HG03108 (cell line): ENCODE results near the gene MCU.
"Not testable (repeated sequence)": the region's sequence is repeated elsewhere in the genome, so short reads cannot be mapped to it uniquely, and the experiment has no call there.

Experiments
- ATAC-seq: cut with Tn5 transposase; IDR thresholded peaks from one replicate; pipeline ENCODE4 v1.9.1; 2021; ENCODE audit warnings: moderate library complexity; ENCODE audit not compliant: unreplicated experiment

Gene MCU

DNA sequence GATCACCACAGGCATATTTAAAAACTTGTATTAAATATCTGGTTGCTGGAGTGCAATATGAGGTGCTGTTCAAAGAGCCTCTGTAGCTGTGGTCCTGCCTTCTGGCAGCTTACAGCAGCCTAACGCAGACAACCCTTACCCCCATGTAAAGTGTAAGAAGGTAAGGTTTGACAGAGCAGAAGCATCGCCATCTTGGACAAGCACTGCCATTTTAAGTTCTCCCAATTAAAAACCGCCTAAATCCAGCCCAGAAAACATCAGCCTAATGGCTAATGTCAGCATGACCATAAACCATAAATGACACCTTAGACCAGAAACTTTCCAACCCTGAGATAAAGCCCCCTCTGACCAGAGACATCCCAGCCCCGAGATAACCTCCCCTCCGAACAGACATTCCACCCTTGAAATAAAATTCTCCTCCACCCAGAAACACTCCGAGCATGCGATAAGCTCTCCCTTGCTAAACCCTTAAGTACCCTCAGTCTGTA, 196.3 kb downstream of the MCU start:
- no peak for ATAC-seq

DNA sequence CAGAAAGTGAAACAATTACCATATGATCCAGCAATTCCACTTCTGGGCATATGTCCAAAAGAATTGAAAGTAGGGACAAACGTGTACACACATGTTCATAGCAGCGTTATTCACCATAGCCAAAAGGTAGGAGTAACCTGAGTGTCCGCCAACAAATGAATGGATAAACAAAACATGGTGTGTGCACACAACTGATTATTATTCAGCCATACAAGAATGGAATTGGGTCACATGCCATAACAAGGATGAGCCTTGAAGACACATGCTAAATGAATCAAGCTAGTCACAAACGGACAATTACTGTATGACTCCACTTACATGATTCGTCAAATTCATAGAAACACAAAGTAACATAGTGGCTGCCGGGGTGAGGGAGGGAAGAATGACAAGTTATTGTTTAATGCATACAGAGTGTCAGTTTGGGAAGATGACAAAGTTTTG, 197.5 kb downstream of the MCU start:
- no peak for ATAC-seq

DNA sequence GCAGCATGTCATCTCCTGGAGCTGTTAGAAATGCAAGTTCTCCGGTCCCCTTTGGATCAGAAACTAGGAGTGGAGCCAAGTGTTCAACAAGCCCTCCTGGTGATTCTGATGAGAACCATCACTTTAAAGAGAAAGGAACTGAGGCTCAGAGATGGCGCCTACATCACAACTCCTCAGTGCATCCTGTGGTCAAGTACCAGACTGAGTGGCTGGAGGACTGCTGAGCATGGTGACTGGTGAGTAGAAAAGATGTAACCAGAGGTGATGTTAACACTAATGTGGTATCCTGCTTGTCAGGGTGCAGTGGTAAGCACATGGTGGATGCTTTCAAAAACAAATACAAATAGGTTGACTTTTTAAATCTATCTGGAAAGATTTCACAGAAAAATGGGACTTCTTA, 198.1 kb downstream of the MCU start:
- no peak for ATAC-seq

DNA sequence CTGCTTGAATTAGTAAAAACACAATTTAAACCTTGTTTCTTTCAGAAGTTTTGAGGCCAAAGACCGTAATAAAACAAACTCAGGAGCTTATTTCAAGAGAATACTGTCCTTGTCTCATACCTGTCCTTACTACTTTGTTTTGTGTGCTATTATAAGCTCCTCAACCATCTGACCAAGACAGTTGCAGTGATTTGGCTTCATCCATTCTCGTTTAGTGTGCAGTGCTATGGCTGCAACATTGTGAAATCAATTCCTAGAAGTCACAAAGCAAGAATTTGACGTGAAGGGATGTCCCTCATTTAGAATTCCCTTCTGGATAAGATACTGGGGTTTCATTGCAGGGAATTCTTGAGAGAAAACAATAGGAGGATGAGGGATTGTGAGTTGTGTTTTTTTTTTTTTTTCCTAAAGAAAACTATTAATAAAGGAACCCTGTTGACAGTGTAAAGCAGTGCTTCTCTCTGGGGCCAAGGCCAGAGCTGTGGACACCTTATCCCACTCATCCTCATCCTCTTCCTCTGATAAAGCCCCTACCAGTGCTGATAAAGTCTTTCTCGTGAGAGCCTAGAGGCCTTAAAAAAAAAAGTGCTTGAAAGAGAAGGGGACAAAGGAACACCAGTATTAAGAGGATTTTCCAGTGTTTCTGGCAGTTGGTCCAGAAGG, 201.3 kb downstream of the MCU start, which contains the start of gene OIT3:
Gene OIT3, plus strand, starts transcription at position 604 of the 663 bp plus-strand sequence. CDS start 60 bp downstream, outside the sequence.
- no peak for ATAC-seq

DNA sequence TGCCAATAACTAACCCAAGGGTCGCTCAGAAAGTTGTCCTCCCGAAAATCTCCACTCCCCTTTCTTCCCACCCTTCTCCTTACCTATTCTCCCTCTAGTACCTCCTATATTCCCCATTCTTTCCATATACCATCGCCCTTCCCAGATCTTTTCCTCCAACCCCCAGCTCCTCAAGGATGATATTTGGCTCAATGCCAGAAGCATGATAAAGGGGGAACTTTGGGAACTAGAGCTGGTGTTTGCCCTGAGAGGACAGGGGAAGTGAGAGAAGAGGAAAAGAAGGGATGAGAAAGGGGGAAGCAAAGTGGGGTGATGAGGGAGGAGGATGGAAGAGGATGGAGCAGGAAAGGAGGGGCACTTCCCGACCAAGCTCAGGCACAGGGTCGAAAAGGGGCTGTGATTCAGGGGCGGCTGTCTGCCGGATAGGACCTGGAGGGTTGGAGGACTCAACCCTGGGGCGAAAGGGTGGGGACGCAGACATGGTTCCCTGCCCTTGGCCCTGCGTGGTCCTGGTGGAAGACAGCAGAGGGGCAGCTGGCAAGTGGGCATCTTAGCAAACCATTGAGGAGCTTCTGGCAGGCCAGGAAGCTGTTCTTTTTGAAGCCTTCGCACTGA, 203.4 kb downstream of the MCU start:
- no peak for ATAC-seq

DNA sequence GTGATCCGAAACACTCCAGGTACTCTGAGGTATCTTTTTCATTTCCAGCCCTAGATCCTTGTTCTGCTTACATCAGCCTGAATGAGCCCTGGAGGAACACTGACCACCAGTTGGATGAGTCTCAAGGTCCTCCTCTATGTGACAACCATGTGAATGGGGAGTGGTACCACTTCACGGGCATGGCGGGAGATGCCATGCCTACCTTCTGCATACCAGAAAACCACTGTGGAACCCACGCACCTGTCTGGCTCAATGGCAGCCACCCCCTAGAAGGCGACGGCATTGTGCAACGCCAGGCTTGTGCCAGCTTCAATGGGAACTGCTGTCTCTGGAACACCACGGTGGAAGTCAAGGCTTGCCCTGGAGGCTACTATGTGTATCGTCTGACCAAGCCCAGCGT, 206.7 kb downstream of the MCU start:
- no peak for ATAC-seq

DNA sequence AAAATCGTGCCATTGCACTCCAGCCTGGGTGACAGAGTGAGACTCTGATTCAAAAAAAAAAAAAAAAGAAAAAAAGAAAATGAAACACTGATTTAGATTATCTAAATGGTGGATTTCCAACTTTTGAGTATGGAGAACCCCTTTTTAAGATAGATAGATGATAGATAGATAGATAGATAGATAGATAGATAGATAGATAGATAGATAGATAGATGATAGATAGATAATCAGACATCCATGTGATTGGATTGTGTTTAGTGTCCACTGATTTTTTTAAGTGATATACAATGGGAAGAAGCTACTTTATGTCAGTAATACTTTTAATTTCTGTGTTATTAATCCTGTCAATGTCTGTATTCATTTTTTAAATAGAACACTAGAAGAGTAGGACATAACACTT, 207.6 kb downstream of the MCU start:
- ATAC-seq, result no peak

DNA sequence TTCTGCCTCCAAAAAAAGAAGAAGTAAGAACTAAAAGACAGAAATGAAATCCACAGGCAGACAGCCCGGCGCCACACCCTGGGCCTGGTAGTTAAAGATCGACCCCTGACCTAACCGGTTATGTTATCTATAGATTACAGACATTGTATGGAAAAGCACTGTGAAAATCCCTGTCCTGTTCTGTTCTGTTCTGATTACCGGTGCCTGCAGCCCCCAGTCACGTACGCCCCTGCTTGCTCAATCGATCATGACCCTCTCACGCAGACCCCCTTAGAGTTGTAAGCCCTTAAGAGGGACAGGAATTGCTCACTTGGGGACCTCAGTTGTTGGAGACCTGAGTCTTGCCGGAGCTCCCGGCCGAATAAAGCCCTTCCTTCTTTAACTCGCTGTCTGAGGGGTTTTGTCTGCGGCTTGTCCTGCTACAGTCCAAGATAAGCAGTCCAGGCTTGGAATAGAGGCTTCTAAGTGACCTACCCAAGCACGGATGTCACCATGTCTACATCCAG, 212.1 kb downstream of the MCU start:
- ATAC-seq, result not testable (repeated sequence)

DNA sequence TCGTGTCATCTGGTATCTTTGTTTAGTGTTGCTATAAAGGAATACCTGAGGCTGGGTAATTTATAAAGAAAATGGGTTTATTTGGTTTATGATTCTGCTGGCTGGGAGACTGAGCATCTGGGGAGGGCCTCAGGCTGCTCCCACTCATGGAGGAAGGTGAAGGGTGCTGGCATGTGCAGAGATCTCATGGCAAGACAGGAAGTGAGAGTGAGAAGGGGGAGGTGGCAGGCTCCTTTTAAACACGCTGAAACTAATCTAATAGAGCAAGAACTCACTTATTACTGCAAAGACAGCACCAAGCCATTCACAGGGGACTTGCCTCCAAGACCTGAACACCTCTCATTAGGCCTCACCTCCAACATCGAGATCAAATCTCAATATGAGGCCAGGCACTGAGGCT, 212.9 kb downstream of the MCU start:
- ATAC-seq, result no peak

DNA sequence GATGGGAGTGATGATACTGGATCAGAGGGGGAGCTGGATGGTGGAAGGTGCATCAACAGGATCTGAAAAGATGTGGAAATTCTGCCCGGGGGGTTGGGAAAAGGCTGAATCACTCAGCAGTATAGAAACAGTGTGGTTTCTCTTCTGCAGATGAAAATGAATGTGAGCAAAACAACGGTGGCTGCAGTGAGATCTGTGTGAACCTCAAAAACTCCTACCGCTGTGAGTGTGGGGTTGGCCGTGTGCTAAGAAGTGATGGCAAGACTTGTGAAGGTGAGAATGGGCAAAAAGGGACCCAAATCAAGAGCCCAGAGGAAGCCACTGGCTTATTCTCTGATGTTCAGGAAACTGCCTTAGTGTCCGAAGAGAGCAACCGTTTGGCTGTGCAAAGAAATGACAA, 214.5 kb downstream of the MCU start:
- ATAC-seq, result no peak

DNA sequence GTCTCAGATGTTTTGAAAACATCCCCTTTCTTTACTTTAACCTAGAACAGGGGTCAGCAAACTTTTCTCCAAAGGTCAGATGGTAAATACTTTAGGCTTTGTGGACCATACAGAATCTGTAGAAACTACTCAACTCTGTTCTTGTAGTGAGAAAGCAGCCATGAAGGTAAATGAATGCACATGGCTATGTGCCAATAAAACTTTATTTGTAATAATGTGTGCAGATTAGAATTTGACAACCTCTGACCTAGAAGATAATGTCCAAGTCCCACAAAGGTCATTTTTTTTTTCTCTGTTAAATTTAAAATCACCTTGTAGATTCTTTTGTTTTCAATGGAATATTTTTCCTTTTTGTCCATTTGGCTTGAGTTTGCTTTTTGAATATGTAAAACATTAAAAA, 218.8 kb downstream of the MCU start:
- no peak for ATAC-seq

DNA sequence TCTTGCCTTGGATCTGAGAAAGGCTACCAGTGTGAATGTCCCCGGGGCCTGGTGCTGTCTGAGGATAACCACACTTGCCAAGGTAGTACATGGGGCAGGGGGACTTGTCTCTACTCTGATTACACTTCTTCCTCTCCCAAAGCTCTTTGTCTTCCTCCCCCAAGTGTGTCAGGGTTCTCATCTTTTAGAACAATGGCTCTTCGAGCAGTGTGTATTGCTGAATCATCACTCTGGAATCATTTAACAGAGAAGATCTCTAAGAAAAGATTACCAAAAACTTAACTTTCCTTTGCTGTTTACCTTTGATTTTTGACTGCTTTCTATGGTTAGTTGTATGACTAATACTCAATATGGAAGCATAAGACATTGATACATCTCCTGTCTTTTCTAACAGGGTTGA, 219.8 kb downstream of the MCU start:
- ATAC-seq, result no peak

DNA sequence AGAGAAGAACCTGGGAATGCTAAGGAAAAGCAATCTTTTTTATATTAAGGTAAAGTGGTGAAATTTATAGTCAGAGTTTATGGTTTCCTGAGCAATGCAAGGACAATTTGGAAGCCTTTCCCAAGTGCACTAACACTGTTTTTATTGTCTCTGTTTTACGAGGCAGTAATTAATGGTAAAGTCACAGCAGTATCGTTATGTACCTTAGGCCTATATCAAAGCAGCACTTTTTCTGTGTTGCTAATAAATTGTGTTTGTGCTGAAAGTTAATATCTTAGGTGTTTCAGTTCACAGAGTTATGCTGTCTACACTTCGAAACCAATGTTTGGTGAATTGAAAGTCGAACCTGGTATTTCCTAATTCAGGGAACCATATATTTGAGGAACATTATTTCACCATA, 220.8 kb downstream of the MCU start:
- no peak for ATAC-seq

DNA sequence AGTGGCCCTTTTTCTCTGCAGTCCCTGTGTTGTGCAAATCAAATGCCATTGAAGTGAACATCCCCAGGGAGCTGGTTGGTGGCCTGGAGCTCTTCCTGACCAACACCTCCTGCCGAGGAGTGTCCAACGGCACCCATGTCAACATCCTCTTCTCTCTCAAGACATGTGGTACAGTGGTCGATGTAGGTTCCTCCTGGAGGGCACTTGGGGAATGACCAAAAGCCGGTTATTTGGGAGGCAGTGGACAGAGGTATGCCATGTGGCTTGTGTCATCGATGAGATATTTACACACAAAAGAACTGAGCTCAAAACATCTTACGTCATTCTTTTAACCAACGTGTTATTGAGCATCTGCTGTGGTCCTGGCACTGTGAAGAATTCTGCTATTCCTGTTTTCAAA, 221.3 kb downstream of the MCU start:
- ATAC-seq, result no peak

DNA sequence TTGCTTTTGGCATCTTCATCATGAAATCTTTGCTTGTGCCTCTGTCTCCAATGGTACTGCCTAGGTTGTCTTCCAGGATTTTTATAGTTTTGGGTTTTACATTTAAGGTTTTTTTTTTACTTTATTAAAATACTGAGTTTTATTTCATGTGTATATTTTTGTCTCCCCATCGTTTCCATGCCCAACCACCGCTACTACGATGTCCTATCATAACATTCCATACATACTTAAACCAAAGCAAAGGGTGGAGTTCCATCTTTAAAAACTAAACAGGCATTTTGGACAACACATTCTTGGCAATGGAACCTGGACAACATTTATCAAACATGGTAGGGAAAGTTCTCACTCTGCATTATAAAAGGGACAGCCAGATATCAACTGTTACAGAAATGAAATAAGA, 225.3 kb downstream of the MCU start:
- not testable (repeated sequence) for ATAC-seq

DNA sequence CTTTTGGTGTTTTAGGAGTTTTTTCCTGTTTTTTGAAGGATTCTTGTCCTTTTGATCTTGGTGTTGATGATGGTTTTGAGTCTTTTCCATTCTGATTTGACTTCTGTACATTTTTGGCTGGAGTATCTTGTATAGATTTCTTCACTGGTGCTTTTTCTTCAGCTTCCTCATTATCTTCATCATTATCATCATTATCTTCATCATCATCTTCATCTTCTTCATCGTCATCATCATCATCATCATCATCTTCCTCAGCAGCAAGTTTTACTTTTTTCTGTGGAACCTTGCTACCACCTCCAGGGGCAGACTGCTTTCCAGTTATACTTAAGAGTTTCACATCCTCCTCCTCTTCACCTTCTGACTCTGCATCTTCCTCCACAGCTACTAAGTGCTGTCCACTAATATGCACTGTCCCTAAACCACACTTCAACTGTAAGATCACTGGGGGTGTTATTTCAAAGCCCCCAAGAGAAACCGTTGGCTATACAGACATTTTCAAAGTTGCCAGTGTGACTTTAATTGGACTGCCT, 225.9 kb downstream of the MCU start:
- ATAC-seq, result not testable (repeated sequence)

DNA sequence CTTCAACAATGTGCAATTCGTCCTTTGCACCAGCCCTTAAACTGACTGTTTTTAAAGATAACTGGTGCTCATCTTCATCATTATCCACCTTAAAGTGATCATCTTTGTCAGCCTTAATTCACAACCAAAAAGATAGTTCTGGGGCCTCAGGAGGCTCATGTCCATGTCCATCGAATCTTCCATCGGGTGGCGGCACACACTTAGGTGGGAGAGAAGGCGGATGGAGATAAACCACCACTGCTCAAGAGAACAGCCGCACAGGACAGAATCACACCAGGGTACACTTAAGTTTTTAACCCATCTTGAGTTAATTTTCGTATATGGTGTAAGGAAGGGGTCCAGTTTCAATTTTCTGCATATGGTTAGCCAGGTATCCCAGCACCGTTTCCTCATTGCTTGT, 226.4 kb downstream of the MCU start:
- no peak for ATAC-seq

DNA sequence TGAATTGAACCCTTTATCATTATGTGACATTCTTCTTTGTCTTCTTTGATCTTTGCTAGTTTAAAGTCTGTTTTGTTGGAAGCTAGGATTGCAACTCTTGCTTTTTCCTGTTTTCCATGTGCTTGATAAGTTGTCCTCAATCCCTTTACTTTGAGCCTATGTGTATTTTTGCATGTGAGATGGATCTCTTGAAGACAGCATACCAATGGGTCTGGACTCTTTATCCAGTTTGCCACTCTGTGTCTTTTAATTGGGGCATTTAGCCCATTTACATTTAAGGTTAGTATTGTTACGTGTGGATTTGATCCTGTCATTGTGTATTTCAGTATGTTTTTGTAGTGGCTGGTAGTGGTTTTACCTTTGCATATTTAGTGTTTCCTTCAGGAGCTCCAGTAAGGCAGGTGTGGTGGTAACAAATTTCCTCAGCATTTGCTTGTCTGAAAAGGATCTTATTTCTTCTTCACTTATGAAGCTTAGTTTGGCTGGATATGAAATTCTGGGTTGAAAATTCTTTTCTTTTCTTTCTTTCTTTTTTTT, 229.3 kb downstream of the MCU start:
- not testable (repeated sequence) for ATAC-seq

DNA sequence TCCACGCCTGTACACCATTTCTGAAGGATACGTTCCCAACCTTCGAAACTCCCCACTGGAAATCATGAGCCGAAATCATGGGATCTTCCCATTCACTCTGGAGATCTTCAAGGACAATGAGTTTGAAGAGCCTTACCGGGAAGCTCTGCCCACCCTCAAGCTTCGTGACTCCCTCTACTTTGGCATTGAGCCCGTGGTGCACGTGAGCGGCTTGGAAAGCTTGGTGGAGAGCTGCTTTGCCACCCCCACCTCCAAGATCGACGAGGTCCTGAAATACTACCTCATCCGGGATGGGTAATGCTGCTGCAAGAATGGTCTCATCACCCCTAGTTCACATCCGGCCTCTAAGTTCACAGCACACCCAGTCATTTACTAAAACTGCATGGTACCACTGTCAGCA, 232.4 kb downstream of the MCU start:
- ATAC-seq, result no peak

DNA sequence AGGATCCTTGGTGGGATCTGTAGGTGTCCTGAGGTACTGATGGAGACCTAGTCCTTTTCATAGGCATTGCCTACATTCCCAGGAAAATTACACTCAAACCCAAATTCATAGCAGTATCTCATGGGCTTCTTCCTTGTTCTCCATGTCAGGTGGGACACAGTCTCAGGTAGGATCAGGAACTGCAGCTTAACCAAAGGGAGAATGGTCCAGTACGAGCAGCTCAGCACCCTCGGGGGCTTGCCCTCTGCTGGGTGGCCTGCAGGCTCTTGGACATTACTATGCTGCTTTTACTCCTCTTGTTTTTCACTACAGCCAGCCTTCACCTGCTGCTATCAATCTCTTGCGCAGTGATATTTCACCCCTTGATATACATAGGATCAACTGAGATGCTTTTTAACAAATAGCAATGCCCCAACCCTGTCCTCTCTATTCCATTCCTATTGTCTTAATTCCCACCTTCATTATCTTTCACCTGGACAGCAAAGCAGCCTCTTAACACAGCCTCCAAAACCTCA, 234.1 kb downstream of the MCU start:
- ATAC-seq, result no peak

DNA sequence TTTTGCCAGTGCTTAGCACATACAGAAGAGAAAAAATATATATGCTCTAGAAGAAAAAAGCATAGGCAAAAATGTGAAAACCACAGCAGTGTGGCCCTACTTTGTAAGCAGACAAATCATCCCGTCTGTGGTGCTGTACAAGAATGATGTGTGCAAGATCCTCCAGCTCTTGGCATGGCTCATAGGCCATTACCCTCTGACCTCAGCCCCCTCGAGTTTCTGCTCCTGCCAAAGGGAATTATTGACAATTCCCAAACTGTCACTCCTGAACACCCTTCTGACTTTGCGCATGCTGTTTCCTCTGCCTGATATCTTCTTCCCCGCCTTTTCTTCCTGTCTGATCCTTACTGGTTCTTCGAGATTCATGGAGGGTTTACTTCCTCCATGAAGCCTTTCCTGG, 235.5 kb downstream of the MCU start:
- ATAC-seq, result no peak

DNA sequence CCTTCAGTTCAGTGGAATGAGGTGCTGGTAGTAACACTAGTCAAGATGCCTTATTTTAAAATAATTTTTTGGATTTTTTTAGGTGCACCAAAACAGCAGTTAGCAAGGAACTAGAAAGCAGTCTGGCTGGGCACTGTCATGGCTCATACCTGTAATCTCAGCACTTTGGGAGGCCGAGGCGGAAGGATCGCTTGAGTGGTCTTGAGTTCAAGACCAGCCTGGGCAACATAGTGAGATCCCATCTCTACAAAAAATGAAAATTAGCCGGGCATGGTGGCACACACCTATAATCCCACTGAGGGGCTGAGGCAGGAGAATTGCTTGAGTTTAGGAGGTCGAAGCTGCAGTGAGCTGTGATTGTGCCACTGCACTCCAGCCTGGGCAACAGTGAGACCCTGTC, 236.9 kb downstream of the MCU start:
- no peak for ATAC-seq
